ENCODE data around the gene IL23R. TPM values are rescaled to one million over a fixed set of nuclear protein-coding genes. Genes with fewer than 3 reads are reported as not detected.

IL23R gene
- polyA plus RNA-seq, 1 of the 3 experiments (the other 2 are of a cell fraction), result not detected

DNA sequence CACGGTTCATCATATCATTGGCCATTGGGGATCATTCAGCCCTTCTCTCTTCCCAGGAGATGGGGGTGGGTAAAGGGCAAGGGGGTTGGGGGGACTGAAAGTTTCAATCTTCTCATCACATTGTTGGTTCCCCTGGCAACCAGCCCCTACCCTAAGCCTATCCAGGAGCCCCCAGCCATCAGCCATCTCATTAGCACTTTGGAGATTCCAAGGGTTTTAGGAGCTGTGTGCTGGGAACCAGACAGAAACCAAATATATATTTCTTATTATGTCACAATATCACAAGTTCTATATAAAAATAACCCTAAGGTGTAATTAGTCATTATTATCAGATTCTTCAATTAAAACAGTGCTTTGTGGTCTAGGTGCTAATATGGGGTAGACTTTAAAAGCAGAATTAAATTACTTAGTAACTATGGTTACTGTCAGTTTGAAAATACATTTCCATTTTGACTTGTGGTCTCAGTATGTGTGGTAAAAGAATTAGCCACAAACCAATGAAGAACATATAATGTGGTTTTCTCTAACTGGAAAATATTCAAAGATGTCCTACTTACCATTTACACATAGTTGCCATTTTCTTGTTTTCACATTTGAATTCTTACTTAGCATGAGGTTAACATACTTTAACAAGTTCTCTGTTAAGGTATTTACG is 28.1 kb downstream of the IL23R start (continued):
- TF ChIP-seq RFX5 (IDR thresholded peaks at IDR 0.05; ENCODE audit: low read length) (no peak), RAD21 (IDR thresholded peaks at IDR 0.05; ENCODE audit: low read length) (no peak)

GRCh38 chr1:67200755-67201154 is 34.5 kb downstream of the IL23R start:
- H3K9me2 ChIP-seq, result no peaks in the 10 kb centered on the region
- 75% methylated on average over 3 of the region's 3 CpGs for WGBS (ENCODE audit: low lambda C conversion rate)
- H3K79me2 ChIP-seq (ENCODE audit: insufficient read depth), result no peaks in the 10 kb centered on the region
- H3K4me3 ChIP-seq (ENCODE audit: low read depth in 2 of 2, low read length in 1 of 2), result no peak overlapping the region
- H3K4me2 ChIP-seq, result no peak overlapping the region
- H3K27me3 ChIP-seq (ENCODE audit: insufficient read depth), result no peaks in the 10 kb centered on the region
- H3F3A ChIP-seq (replicated peaks; ENCODE audit: insufficient read depth), result no peaks in the 10 kb centered on the region
- no peak overlapping the region for H3K27ac ChIP-seq (ENCODE audit: low read depth in 2 of 2, low read length in 1 of 2)
- ChIA-PET CTCF (no interaction called here), POLR2A (no interaction called here)
- H2AFZ ChIP-seq (ENCODE audit: low read depth), result no peak overlapping the region
- H3K9me3 ChIP-seq, result no peaks in the 10 kb centered on the region
- DNase-seq, result no peak
- no peak for TF ChIP-seq TCF12 (IDR thresholded peaks at IDR 0.05)
- TF ChIP-seq ELF1 (IDR thresholded peaks at IDR 0.05), result no peak
- TF ChIP-seq FOXM1 (IDR thresholded peaks at IDR 0.05; ENCODE audit: low read depth), result no peak
- TF ChIP-seq FOSL2 (IDR thresholded peaks at IDR 0.05; ENCODE audit: borderline replicate concordance, low read depth), result no peak
- no peak for TF ChIP-seq RCOR1 (IDR thresholded peaks at IDR 0.05; ENCODE audit: low read length)
- no peak for TF ChIP-seq GABPA (IDR thresholded peaks at IDR 0.05; ENCODE audit: low read depth)
- TF ChIP-seq, protein P1, sequence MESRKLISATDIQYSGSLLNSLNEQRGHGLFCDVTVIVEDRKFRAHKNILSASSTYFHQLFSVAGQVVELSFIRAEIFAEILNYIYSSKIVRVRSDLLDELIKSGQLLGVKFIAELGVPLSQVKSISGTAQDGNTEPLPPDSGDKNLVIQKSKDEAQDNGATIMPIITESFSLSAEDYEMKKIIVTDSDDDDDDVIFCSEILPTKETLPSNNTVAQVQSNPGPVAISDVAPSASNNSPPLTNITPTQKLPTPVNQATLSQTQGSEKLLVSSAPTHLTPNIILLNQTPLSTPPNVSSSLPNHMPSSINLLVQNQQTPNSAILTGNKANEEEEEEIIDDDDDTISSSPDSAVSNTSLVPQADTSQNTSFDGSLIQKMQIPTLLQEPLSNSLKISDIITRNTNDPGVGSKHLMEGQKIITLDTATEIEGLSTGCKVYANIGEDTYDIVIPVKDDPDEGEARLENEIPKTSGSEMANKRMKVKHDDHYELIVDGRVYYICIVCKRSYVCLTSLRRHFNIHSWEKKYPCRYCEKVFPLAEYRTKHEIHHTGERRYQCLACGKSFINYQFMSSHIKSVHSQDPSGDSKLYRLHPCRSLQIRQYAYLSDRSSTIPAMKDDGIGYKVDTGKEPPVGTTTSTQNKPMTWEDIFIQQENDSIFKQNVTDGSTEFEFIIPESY (IDR thresholded peaks at IDR 0.05; ENCODE audit: borderline replicate concordance, low read depth), result no peak
- H3K4me1 ChIP-seq (ENCODE audit: control insufficient read depth in 1 of 2, insufficient read depth in 2 of 2, low read depth in 1 of 2, low read length in 1 of 2), result no peaks in the 10 kb centered on the region
- H4K20me1 ChIP-seq (ENCODE audit: insufficient read depth), result no peaks in the 10 kb centered on the region
- no peaks in the 10 kb centered on the region for H3K36me3 ChIP-seq (replicated peaks in 1 of 2; ENCODE audit: control insufficient read depth in 1 of 2, insufficient read depth in 2 of 2, low read length in 1 of 2)
- no peak overlapping the region for H3K9ac ChIP-seq

GRCh38 chr1:67201891-67202290 is 35.6 kb downstream of the IL23R start:
- Histone ChIP-seq H3K36me3 (replicated peaks in 1 of 2; ENCODE audit: control insufficient read depth in 1 of 2, insufficient read depth in 2 of 2, low read length in 1 of 2) (no peaks in the 10 kb centered on the region), H3K79me2 (ENCODE audit: insufficient read depth) (no peaks in the 10 kb centered on the region), H3K27ac (ENCODE audit: low read depth in 2 of 2, low read length in 1 of 2) (no peak overlapping the region), H3K4me1 (ENCODE audit: control insufficient read depth in 1 of 2, insufficient read depth in 2 of 2, low read depth in 1 of 2, low read length in 1 of 2) (no peaks in the 10 kb centered on the region), H2AFZ (ENCODE audit: low read depth) (no peak overlapping the region), H3K9me2 (no peaks in the 10 kb centered on the region), H3K27me3 (ENCODE audit: insufficient read depth) (no peaks in the 10 kb centered on the region), H3K4me3 (ENCODE audit: low read depth in 2 of 2, low read length in 1 of 2) (no peak overlapping the region), H4K20me1 (ENCODE audit: insufficient read depth) (no peaks in the 10 kb centered on the region), H3K4me2 (no peak overlapping the region), H3F3A (replicated peaks; ENCODE audit: insufficient read depth) (no peaks in the 10 kb centered on the region), H3K9me3 (no peaks in the 10 kb centered on the region), H3K9ac (no peak overlapping the region)
- 56% methylated on average over 1 of the region's 1 CpG for WGBS (ENCODE audit: low lambda C conversion rate)
- POLR2A ChIA-PET, result no interaction called here
- no peak for DNase-seq
- CTCF ChIA-PET, result interaction anchor here (1.4 to 1.7 kb wide), 2 partner anchors 11 to 49 kb away, joined by 3 to 5 read pairs; no protein-coding TSS in a partner anchor
- TF ChIP-seq EZH2phosphoT487 (IDR thresholded peaks at IDR 0.05; ENCODE audit: borderline replicate concordance, low read depth), result no peak
- TF ChIP-seq EP300 (IDR thresholded peaks at IDR 0.05; ENCODE audit: borderline replicate concordance in 1 of 2, low read depth in 1 of 2, low read length in 1 of 2), result no peak
- TF ChIP-seq FOSL2 (IDR thresholded peaks at IDR 0.05; ENCODE audit: borderline replicate concordance, low read depth), result no peak
- TF ChIP-seq, protein P2, sequence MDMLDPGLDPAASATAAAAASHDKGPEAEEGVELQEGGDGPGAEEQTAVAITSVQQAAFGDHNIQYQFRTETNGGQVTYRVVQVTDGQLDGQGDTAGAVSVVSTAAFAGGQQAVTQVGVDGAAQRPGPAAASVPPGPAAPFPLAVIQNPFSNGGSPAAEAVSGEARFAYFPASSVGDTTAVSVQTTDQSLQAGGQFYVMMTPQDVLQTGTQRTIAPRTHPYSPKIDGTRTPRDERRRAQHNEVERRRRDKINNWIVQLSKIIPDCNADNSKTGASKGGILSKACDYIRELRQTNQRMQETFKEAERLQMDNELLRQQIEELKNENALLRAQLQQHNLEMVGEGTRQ (IDR thresholded peaks at IDR 0.05; ENCODE audit: borderline replicate concordance, low read depth, low read length), result no peak
- no peak for TF ChIP-seq NRF1 (IDR thresholded peaks at IDR 0.05; ENCODE audit: low read depth, low read length)
- TF ChIP-seq MXI1 (IDR thresholded peaks at IDR 0.05; ENCODE audit: low read depth, low read length), result no peak
- no peak for TF ChIP-seq POLR2AphosphoS5 (IDR thresholded peaks at IDR 0.05; ENCODE audit: low read depth, low read length)

Data from SK-N-SH (cell line).